ENCODE measurements around the gene PLET1.

DNA sequence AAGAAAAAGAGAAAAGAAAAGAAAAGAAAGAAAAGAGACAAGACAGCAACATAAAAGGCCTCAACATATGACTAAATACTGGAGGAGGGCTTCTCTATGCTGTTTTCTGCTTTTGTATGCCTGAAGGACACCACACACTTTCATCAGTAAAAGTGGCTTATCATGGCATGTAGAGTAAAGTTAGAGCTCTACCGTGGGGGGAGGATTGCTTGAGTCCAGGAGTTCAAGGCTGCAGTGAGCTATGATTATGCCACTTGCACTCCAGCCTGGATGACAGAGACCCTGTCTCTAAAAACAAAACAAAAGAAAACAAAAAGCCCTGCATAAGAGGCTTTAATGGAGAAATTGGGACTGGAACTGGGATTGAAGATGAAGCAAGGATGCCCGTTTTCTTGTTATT is 28.7 kb downstream of the PLET1 start:
- TF ChIP-seq, protein P1, sequence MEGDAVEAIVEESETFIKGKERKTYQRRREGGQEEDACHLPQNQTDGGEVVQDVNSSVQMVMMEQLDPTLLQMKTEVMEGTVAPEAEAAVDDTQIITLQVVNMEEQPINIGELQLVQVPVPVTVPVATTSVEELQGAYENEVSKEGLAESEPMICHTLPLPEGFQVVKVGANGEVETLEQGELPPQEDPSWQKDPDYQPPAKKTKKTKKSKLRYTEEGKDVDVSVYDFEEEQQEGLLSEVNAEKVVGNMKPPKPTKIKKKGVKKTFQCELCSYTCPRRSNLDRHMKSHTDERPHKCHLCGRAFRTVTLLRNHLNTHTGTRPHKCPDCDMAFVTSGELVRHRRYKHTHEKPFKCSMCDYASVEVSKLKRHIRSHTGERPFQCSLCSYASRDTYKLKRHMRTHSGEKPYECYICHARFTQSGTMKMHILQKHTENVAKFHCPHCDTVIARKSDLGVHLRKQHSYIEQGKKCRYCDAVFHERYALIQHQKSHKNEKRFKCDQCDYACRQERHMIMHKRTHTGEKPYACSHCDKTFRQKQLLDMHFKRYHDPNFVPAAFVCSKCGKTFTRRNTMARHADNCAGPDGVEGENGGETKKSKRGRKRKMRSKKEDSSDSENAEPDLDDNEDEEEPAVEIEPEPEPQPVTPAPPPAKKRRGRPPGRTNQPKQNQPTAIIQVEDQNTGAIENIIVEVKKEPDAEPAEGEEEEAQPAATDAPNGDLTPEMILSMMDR (IDR thresholded peaks at IDR 0.05; ENCODE audit: extremely low read depth in 1 of 2, insufficient read depth in 1 of 2, low read depth in 1 of 2, low read length in 2 of 2) = no peak
- TF ChIP-seq POLR2AphosphoS5 (IDR thresholded peaks at IDR 0.05; ENCODE audit: insufficient read depth, low read depth, low read length) = no peak

All from endothelial cell of umbilical vein (primary cell).